ENCODE measurements around the gene UBB.

DNA sequence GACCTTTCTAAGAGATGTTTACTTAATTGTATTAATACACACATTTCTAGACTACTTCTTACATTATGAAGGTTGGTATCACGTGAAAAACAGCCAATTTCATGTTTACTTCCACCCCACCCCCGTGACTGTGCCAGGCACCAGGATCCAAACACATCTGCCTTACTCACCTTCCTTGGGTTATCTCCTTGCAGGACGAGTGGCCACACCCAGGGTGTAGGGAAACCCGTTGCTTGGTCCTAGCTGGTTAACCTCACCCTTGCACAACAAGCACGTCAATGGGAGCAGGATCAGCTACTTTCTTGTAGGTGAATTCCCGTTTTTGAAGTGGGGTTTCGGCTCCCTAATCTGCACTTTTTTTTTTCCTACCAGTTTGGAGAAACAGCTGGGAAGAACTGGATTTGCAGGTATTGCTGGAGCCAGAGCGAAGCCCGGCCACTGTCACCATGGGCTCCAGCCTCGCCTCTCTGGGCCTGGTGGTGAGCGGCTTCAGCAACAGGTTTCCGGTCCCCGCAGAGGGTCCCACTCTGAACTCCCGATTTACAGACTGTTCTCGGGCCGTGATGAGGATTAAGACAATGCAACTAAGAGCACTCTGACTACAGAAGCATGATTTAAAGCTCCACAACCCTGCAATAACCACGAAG, 2.1 kb upstream of the UBB start:
- TF ChIP-seq POLR2AphosphoS5 (IDR thresholded peaks at IDR 0.05; ENCODE audit: low read depth, low read length) (no peak), FOXP2 (optimal IDR thresholded peaks at IDR 0.05; ENCODE audit: borderline replicate concordance, extremely low read depth, extremely low read length, insufficient read depth) (no peak), REST (IDR thresholded peaks at IDR 0.05; ENCODE audit: insufficient read depth in 1 of 2, low read depth in 2 of 2, low read length in 2 of 2) (no peak), TAF1 (IDR thresholded peaks at IDR 0.05; ENCODE audit: borderline replicate concordance, insufficient read depth, low read length) (no peak), SIN3A (IDR thresholded peaks at IDR 0.05; ENCODE audit: borderline replicate concordance, insufficient read depth, low read length) (no peak)
